GM19395 (cell line): ENCODE measurements around the gene ETV3.
"Not testable (repeated sequence)": the region's sequence is repeated elsewhere in the genome, so short reads cannot be mapped to it uniquely, and the experiment has no call there.

Source experiments
- ATAC-seq: cut with Tn5 transposase; IDR thresholded peaks from one replicate; pipeline ENCODE4 v1.9.1; 2021; ENCODE audit warnings: mild to moderate bottlenecking, moderate library complexity; ENCODE audit not compliant: unreplicated experiment

The ETV3 gene

GRCh38 chr1:157113631-157114030 is 24.6 kb downstream of the ETV3 start:
- ATAC-seq: no peak

GRCh38 chr1:157113106-157113505 is 25.1 kb downstream of the ETV3 start:
- no peak for ATAC-seq

- ATAC-seq: no peak
Observed at GRCh38 chr1:157112186-157112867, 25.9 kb downstream of the ETV3 start.

- no peak for ATAC-seq
Observed at GRCh38 chr1:157111396-157112165, 26.6 kb downstream of the ETV3 start.

GRCh38 chr1:157110686-157111085 is 27.5 kb downstream of the ETV3 start:
- no peak for ATAC-seq

- no peak for ATAC-seq
Observed at GRCh38 chr1:157110003-157110402, 28.2 kb downstream of the ETV3 start.

- ATAC-seq: no peak
Observed at GRCh38 chr1:157108448-157108847, 29.7 kb downstream of the ETV3 start.

GRCh38 chr1:157107702-157108101 is 30.5 kb downstream of the ETV3 start:
- ATAC-seq: no peak

- no peak for ATAC-seq
Observed at GRCh38 chr1:157106813-157107189, 31.4 kb downstream of the ETV3 start.

- peak; percentile 83 for ATAC-seq
Observed at GRCh38 chr1:157105988-157106812, 32.0 kb downstream of the ETV3 start.

GRCh38 chr1:157105298-157105987 is 32.8 kb downstream of the ETV3 start:
- no peak for ATAC-seq

GRCh38 chr1:157104598-157105293 is 33.4 kb downstream of the ETV3 start:
- ATAC-seq: no peak

- no peak for ATAC-seq
Observed at GRCh38 chr1:157103268-157103667, 34.9 kb downstream of the ETV3 start.

- no peak for ATAC-seq
Observed at GRCh38 chr1:157101149-157101548, 37.0 kb downstream of the ETV3 start.

- no peak for ATAC-seq
Observed at GRCh38 chr1:157099633-157100009, 38.6 kb downstream of the ETV3 start, which contains the start of gene ETV3L. TSS of gene ETV3L (minus strand) at chr1:157099808. CDS start at chr1:157099523, 285 bp downstream.

- ATAC-seq: not testable (repeated sequence)
Observed at GRCh38 chr1:157098987-157099632, 39.1 kb downstream of the ETV3 start.

- no peak for ATAC-seq
Observed at GRCh38 chr1:157098519-157098918, 39.7 kb downstream of the ETV3 start.

GRCh38 chr1:157097692-157098091 is 40.5 kb downstream of the ETV3 start:
- no peak for ATAC-seq

- no peak for ATAC-seq
Observed at GRCh38 chr1:157096881-157097280, 41.3 kb downstream of the ETV3 start.

- no peak for ATAC-seq
Observed at GRCh38 chr1:157095551-157095950, 42.6 kb downstream of the ETV3 start.
